Measurements from ENCODE around the gene WDR81. TPM values are rescaled to one million over a fixed set of nuclear protein-coding genes. Genes with fewer than 3 reads are reported as not detected.
"Not testable (repeated sequence)": the region's sequence is repeated elsewhere in the genome, so short reads cannot be mapped to it uniquely, and the experiment has no call there.

The WDR81 gene
- total RNA-seq, 1 donor from 2014 or later = 70.4 TPM

DNA sequence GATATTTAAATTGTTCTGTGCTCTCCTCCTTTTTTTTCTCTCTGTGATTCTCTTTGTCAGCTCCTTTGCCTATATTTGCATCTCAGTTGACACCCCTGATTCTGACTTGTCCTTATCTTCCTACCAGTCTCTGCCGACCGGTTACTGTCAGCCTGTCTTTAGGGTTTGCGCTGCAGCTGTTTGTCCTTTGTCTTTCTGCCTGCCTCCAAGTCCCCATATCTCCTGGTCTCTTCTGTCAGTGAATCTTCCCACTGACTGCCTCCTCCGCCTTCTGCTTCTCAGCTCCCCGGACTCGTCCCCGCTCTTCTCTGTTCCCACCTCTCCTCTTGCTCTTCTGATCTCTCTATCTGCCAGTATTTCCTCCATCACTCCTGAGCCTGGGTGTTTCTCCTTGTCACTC lies 19.5 kb upstream of the WDR81 start:
- Histone ChIP-seq H3K9me3 (no peaks in the 10 kb centered on the region), H3K27me3 (no peaks in the 10 kb centered on the region), H3K36me3 (peaks cover 0 to 13% of the 10 kb centered on the region in 2 donors), H3K4me1 (peaks cover 0 to 9% of the 10 kb centered on the region in 2 donors), H3K27ac (no peak overlapping the region), H3K4me3 (no peak overlapping the region)
- TF ChIP-seq, protein P1, sequence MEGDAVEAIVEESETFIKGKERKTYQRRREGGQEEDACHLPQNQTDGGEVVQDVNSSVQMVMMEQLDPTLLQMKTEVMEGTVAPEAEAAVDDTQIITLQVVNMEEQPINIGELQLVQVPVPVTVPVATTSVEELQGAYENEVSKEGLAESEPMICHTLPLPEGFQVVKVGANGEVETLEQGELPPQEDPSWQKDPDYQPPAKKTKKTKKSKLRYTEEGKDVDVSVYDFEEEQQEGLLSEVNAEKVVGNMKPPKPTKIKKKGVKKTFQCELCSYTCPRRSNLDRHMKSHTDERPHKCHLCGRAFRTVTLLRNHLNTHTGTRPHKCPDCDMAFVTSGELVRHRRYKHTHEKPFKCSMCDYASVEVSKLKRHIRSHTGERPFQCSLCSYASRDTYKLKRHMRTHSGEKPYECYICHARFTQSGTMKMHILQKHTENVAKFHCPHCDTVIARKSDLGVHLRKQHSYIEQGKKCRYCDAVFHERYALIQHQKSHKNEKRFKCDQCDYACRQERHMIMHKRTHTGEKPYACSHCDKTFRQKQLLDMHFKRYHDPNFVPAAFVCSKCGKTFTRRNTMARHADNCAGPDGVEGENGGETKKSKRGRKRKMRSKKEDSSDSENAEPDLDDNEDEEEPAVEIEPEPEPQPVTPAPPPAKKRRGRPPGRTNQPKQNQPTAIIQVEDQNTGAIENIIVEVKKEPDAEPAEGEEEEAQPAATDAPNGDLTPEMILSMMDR (IDR thresholded peaks at IDR 0.05) = no peak
- DNase-seq (ENCODE audit: low spot score in 2 of 2) = no peak
- intact Hi-C loops (cut with DNase I) = no loop called here

DNA sequence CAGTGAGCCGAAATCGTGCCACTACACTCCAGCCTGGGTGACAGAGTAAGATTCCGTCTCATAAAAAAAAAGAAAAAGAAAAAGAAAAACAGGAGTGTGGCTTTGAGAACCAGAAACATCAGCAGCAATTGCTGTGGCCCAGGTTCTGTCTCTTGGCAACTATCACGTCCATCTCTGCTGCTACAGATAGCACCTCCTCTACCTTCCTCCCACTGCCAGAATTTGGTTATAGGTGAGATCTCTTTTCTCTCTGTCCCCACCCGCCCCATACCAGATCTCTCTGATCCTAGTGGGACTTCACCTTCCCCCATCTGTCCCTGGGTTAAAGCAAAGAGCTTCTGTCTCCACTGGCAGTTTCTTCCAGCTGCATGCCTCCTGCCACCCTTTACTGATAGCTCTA lies 17.4 kb upstream of the WDR81 start:
- TF ChIP-seq, protein P1 (IDR thresholded peaks at IDR 0.05) = no peak
- peaks cover 5 to 23% of the 10 kb centered on the region in 2 donors for H3K4me1 ChIP-seq
- peaks cover 2 to 26% of the 10 kb centered on the region in 2 donors for H3K36me3 ChIP-seq
- no peaks in the 10 kb centered on the region for H3K27me3 ChIP-seq
- no peak for DNase-seq (ENCODE audit: low spot score in 2 of 2)
- H3K4me3 ChIP-seq = no peak overlapping the region
- intact Hi-C loops (cut with DNase I) = no loop called here
- no peak overlapping the region for H3K27ac ChIP-seq
- H3K9me3 ChIP-seq = no peaks in the 10 kb centered on the region

DNA sequence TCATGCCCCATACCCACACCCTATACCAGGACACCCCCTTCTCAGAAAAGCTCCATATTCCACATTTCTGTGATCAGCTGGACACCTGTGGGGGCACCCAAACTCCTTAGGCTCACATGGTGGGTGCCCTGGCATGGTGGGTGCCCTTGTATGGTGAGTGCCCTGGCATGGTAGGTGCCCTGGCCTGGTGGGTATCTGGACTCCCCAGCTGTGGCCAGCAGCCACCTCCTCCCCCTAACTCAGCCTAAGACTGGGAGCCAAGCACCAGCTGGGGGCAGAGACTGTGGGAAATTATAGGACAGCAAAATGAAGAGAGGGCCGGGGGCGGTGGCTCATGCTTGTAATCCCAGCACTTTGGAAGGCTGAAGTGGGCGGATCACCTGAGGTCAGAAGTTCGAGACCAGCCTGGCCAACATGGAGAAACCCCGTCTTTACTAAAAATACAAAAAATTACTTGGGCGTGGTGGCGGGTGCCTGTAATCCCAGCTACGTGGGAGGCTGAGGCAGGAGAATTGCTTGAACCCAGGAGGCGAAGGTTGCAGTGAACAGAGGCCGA lies 15.6 kb upstream of the WDR81 start:
- DNase-seq (ENCODE audit: low spot score in 2 of 2); H3K27ac ChIP-seq; H3K9me3 ChIP-seq; intact Hi-C loops (cut with DNase I); H3K27me3 ChIP-seq; H3K4me3 ChIP-seq: not testable (repeated sequence)
- H3K4me1 ChIP-seq = peaks cover 10 to 40% of the 10 kb centered on the region in 2 donors
- H3K36me3 ChIP-seq = peaks cover 20 to 44% of the 10 kb centered on the region in 2 donors

DNA sequence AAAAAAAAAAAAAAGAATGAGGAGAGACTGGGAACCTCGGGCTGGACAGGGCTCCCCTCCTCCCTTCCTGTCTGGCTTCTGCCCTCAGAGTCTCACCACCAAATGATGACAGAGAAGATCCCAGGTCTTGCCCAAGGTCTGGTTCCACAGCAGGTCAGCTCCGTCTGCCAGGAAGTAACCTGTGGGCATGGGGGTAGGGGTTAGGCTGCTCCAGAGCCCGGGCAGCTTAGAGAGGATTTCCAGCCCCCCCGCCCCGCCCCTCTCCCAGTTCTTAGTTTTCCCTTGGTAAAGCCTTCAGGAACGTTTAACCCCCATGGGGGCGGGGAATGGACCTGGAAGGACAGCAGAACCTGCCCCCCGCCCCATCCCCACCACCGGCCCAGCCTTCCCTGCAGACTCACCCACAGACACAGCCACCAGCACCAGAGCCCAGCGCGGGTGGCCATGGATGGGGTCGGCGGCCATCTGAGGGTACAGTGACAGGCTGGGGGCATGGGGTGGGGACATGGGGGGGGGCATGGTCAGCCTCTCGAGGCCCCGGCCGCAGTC lies 15.0 kb upstream of the WDR81 start:
- Histone ChIP-seq H3K27me3 (no peaks in the 10 kb centered on the region), H3K9me3 (no peaks in the 10 kb centered on the region), H3K4me1 (peaks cover 16 to 44% of the 10 kb centered on the region in 2 donors), H3K4me3 (peak overlapping the region; percentile 73 to 85), H3K27ac (peak overlapping the region; percentile 79 to 80), H3K36me3 (peaks cover 22 to 48% of the 10 kb centered on the region in 2 donors)
- TF ChIP-seq, protein P1 (IDR thresholded peaks at IDR 0.05) = no peak
- no peak for DNase-seq (ENCODE audit: low spot score in 2 of 2)
- intact Hi-C loops (cut with DNase I) = no loop called here

DNA sequence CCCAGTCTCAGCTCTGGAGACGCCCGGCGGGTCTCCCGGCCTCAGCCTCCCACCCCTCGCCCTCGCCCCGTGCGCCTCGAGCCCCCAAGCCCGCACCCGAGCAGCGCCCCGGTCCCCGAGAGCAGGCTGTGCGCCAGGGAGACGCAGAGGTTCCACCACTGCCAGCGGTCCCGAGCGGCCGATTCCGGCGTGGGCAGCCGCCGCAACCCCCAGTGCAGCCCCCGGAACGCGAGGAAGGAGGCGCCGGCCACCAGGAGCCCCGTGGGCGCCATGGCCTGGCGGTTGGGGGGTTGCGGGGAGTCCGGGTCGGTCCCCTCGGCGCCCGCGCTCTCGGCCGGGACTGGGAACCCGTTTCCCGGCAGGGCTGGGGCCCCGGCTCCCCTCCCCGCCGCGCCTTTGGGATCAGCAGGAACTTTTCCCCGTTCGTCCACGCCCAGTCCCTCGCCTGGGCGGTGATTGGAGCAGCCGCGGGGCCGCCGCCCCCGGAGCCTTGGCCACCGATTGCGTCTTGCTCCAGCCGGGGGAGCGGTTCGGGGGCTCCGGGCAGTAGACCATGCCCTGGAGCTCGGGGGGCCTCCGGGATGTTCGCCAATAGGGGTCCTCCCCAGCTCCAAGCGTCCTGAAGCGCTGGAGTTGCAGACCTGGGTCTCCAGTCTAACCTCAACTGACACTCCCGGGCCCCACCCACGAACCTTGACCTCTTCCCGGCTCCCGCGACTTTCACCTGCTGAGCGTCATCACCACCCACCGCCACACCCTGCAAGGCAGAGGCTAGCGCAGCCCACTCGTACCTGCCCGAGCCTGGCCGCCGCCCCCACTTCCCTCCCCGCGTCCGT lies 14.3 kb upstream of the WDR81 start, which contains the start of gene TLCD2:
Gene TLCD2 (minus strand): TSS at position 407 of the 836 bp plus-strand sequence. CDS start 135 bp downstream, at position 272.
- intact Hi-C loops (cut with DNase I) = loop anchor here (1.0 to 10.0 kb wide), 3 partner anchors 26 to 225 kb away; partner anchors contain the start of gene PRPF8
- peak within 1 kb of the TSS; percentile 79 to 80 for H3K27ac ChIP-seq
- H3K36me3 ChIP-seq = peaks cover 22 to 48% of the 10 kb centered on the region in 2 donors
- H3K4me3 ChIP-seq = peak within 1 kb of the TSS; percentile 73 to 85
- TF ChIP-seq, protein P1 (IDR thresholded peaks at IDR 0.05) = peak in 1 of 3 experiments; percentile 4
- peak in 1 of 2 donors; percentile 84 for DNase-seq (ENCODE audit: low spot score in 2 of 2)
- no peaks in the 10 kb centered on the region for H3K9me3 ChIP-seq
- no peaks in the 10 kb centered on the region for H3K27me3 ChIP-seq
- peaks cover 16 to 44% of the 10 kb centered on the region in 2 donors for H3K4me1 ChIP-seq
